GM23338 (cell line): ENCODE measurements around the gene IER5. TPM values are rescaled to one million over a fixed set of nuclear protein-coding genes. Genes with fewer than 3 reads are reported as not detected.

Experiments
- ATAC-seq: fragments of 200-7000 bp; cut with Tn5 transposase; 3 replicates; pipeline ENCODE4 v1.9.1; 2020
- DNase-seq: peaks from one replicate; pipeline ENCODE4 v3.0.0-alpha.2; 2015; ENCODE audit warnings: low spot score
- H2AFZ ChIP-seq: fragments of 200-600 bp; sonication (generic); 2 replicates; pipeline ENCODE4 v1.8.0; 2016; ENCODE audit warnings: antibody characterized with exemption, mild to moderate bottlenecking, moderate library complexity
- H3F3A ChIP-seq: fragments of 200-600 bp; sonication (generic); replicated peaks from 2 replicates; pipeline ENCODE4 v1.8.0; 2017; ENCODE audit warnings: antibody characterized with exemption, mixed run types, low read depth
- H3K27ac ChIP-seq: fragments of 200-600 bp; sonication (generic); 2 replicates; pipeline ENCODE4 v1.6.1; 2016; ENCODE audit warnings: low read depth
- H3K27me3 ChIP-seq: fragments of 200-600 bp; sonication (generic); 2 replicates; pipeline ENCODE4 v1.8.0; 2016; ENCODE audit warnings: mild to moderate bottlenecking, mixed run types, moderate library complexity; ENCODE audit not compliant: insufficient read depth
- H3K36me3 ChIP-seq: fragments of 200-600 bp; sonication (generic); 2 replicates; pipeline ENCODE4 v1.8.0; 2016; ENCODE audit warnings: mild to moderate bottlenecking; ENCODE audit not compliant: insufficient read depth
- H3K4me1 ChIP-seq: fragments of 200-600 bp; sonication (generic); 2 replicates; pipeline ENCODE4 v1.8.0; 2016; ENCODE audit warnings: mild to moderate bottlenecking, moderate library complexity; ENCODE audit not compliant: insufficient read depth
- H3K4me2 ChIP-seq: fragments of 200-600 bp; sonication (generic); 2 replicates; pipeline ENCODE4 v1.7.1; 2017; ENCODE audit warnings: mixed run types
- H3K4me3 ChIP-seq: fragments of 200-600 bp; sonication (generic); 2 replicates; pipeline ENCODE4 v1.6.1; 2016; ENCODE audit warnings: mixed run types
- H3K79me2 ChIP-seq: fragments of 200-600 bp; sonication (generic); replicated peaks from 2 replicates; pipeline ENCODE4 v1.8.0; 2017; ENCODE audit warnings: mild to moderate bottlenecking; ENCODE audit not compliant: insufficient read depth
- H3K9me2 ChIP-seq: fragments of 200-600 bp; sonication (generic); 2 replicates; pipeline ENCODE4 v1.8.0; 2017; ENCODE audit not compliant: insufficient read depth
- H4K20me1 ChIP-seq: fragments of 200-600 bp; sonication (generic); replicated peaks from 2 replicates; pipeline ENCODE4 v1.8.0; 2017; ENCODE audit warnings: mild to moderate bottlenecking; ENCODE audit not compliant: insufficient read depth
- H3K27ac Mint-ChIP-seq: 2 replicates; pipeline ENCODE4 v1.8.0; 2020; ENCODE audit warnings: inconsistent platforms, mild to moderate bottlenecking, moderate library complexity, mixed read lengths
- H3K27me3 Mint-ChIP-seq: 3 replicates; pipeline ENCODE4 v1.8.0; 2022; ENCODE audit warnings: low read depth, mild to moderate bottlenecking, moderate library complexity, mixed read lengths, inconsistent platforms; ENCODE audit not compliant: insufficient read depth, poor library complexity
- H3K36me3 Mint-ChIP-seq: 3 replicates; pipeline ENCODE4 v1.8.0; 2021; ENCODE audit warnings: low read depth, mild to moderate bottlenecking, inconsistent platforms, moderate library complexity, mixed read lengths
- H3K4me1 Mint-ChIP-seq: 3 replicates; pipeline ENCODE4 v1.8.0; 2020; ENCODE audit warnings: mild to moderate bottlenecking, inconsistent platforms, mixed read lengths
- H3K4me3 Mint-ChIP-seq: 3 replicates; pipeline ENCODE4 v1.8.0; 2021; ENCODE audit warnings: moderate library complexity, mild to moderate bottlenecking, inconsistent platforms, mixed read lengths
- H3K9me3 Mint-ChIP-seq: 3 replicates; pipeline ENCODE4 v1.8.0; 2020; ENCODE audit warnings: moderate library complexity, mild to moderate bottlenecking, inconsistent platforms, mixed read lengths
- CREB1 ChIP-seq: fragments of 250-450 bp; sonication (Bioruptor Pico); IDR thresholded peaks from 2 replicates; pipeline ENCODE4 v1.5.0; 2020; ENCODE audit warnings: low read depth, mild to moderate bottlenecking, moderate library complexity
- EZH2 ChIP-seq: fragments of 200-600 bp; sonication (generic); IDR thresholded peaks from one replicate; pipeline ENCODE4 v1.8.0; 2017; ENCODE audit warnings: antibody characterized with exemption, mild to moderate bottlenecking, low read depth; ENCODE audit not compliant: unreplicated experiment
- NANOG ChIP-seq: IDR thresholded peaks from 2 replicates; pipeline ENCODE4 v1.6.1; 2016; ENCODE audit warnings: antibody characterized with exemption, borderline replicate concordance
- POLR2AphosphoS5 ChIP-seq: IDR thresholded peaks from 2 replicates; pipeline ENCODE4 v1.6.1; 2016; ENCODE audit warnings: antibody characterized with exemption, low read depth
- ZNF114 ChIP-seq: fragments of 250-450 bp; sonication (Bioruptor Pico); IDR thresholded peaks from 2 replicates; pipeline ENCODE4 v1.5.0; 2020; ENCODE audit warnings: mild to moderate bottlenecking, moderate library complexity
- ZNF331 ChIP-seq: fragments of 250-450 bp; sonication (Bioruptor Pico); IDR thresholded peaks from 2 replicates; pipeline ENCODE4 v1.5.0; 2020; ENCODE audit warnings: low read depth, mild to moderate bottlenecking, moderate library complexity
- polyA plus RNA-seq: library from polyadenylated mRNA; unstranded; fragments of >200 nt; fragmentation: Nextera tagmentation; extraction: Ambion mirVana; gene quantifications from 2 replicates; pipeline ENCODE4 v1.2.1, GENCODE V29; 2016
- total RNA-seq: library from RNA; depleted of rRNA; stranded (reverse); fragments of >200 nt; shearing (Covaris generic); gene quantifications from 2 replicates; pipeline ENCODE4 v1.2.3, GENCODE V29; 2014
- TF ChIP-seq, protein P1 (sequence below), 2 experiments: fragments of 200-600 bp in 1 of 2; sonication (generic) in 1 of 2; conservative IDR thresholded peaks; 2 replicates each; pipeline versions ENCODE4 v1.5.1 to v1.6.1; 2016 to 2017; ENCODE audit warnings: antibody characterized with exemption in 2 of 2, low read depth in 2 of 2, mild to moderate bottlenecking in 2 of 2, moderate library complexity in 1 of 2
- TF ChIP-seq, protein P2 (sequence below): IDR thresholded peaks from one replicate; pipeline ENCODE4 v1.6.1; 2018; ENCODE audit warnings: antibody characterized with exemption; ENCODE audit not compliant: unreplicated experiment
- TF ChIP-seq, protein P3 (sequence below): IDR thresholded peaks from 2 replicates; pipeline ENCODE4 v1.6.1; 2016; ENCODE audit warnings: antibody characterized with exemption

IER5 gene
- total and polyA plus RNA-seq, 2 experiments from 2014 or later, result 3.8 to 9.5 TPM

DNA sequence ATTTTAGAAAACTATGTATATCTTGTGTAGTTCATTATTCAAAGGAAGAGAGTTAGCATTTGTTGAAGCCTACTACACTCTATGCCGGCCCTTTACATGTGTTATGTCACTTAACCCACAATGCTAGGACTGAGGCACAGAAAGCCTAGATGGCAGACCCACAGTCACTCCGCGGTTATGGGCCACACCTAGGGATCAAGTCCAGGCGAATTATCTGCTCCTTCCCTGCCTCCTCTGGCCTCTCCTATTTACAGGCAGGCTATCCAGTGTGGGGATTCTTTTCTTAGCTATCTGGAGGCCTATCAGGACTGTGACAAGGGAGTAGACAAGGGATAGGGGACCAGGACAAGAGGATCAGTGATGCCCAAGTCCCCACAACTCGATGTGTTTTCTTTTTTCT lies 33.0 kb downstream of the IER5 start (continued):
- TF ChIP-seq, protein P1, sequence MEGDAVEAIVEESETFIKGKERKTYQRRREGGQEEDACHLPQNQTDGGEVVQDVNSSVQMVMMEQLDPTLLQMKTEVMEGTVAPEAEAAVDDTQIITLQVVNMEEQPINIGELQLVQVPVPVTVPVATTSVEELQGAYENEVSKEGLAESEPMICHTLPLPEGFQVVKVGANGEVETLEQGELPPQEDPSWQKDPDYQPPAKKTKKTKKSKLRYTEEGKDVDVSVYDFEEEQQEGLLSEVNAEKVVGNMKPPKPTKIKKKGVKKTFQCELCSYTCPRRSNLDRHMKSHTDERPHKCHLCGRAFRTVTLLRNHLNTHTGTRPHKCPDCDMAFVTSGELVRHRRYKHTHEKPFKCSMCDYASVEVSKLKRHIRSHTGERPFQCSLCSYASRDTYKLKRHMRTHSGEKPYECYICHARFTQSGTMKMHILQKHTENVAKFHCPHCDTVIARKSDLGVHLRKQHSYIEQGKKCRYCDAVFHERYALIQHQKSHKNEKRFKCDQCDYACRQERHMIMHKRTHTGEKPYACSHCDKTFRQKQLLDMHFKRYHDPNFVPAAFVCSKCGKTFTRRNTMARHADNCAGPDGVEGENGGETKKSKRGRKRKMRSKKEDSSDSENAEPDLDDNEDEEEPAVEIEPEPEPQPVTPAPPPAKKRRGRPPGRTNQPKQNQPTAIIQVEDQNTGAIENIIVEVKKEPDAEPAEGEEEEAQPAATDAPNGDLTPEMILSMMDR (conservative IDR thresholded peaks at IDR 0.05; ENCODE audit: low read depth in 2 of 2), result no peak
- TF ChIP-seq NANOG, result no peak
- TF ChIP-seq POLR2AphosphoS5, result no peak
- TF ChIP-seq CREB1, result no peak
- TF ChIP-seq, protein P2, sequence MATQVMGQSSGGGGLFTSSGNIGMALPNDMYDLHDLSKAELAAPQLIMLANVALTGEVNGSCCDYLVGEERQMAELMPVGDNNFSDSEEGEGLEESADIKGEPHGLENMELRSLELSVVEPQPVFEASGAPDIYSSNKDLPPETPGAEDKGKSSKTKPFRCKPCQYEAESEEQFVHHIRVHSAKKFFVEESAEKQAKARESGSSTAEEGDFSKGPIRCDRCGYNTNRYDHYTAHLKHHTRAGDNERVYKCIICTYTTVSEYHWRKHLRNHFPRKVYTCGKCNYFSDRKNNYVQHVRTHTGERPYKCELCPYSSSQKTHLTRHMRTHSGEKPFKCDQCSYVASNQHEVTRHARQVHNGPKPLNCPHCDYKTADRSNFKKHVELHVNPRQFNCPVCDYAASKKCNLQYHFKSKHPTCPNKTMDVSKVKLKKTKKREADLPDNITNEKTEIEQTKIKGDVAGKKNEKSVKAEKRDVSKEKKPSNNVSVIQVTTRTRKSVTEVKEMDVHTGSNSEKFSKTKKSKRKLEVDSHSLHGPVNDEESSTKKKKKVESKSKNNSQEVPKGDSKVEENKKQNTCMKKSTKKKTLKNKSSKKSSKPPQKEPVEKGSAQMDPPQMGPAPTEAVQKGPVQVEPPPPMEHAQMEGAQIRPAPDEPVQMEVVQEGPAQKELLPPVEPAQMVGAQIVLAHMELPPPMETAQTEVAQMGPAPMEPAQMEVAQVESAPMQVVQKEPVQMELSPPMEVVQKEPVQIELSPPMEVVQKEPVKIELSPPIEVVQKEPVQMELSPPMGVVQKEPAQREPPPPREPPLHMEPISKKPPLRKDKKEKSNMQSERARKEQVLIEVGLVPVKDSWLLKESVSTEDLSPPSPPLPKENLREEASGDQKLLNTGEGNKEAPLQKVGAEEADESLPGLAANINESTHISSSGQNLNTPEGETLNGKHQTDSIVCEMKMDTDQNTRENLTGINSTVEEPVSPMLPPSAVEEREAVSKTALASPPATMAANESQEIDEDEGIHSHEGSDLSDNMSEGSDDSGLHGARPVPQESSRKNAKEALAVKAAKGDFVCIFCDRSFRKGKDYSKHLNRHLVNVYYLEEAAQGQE, result no peak
- TF ChIP-seq ZNF114 (CRISPR knock-in tag), result no peak
- no peak for TF ChIP-seq ZNF331 (CRISPR knock-in tag)

DNA sequence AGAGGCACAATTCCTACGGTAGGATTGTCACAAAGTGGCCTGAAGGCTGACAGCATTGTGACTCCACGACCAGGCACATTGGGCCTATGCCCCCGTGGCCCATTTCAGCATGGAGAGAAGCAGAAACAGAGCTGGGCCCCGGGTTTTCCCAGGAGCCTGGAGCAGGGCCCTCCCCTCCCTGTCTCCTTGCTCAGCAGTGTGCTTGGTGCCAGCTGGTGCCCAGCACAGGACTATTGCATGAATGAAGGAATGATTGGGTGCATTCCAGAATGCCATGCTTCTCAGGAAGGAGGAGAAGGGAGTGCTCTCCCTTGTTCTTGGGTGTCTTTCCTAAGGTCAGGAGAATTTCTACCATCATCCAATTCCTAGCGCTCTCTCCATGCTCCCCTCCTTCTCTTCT lies 33.7 kb downstream of the IER5 start:
- Histone ChIP-seq H3K79me2 (no peaks in the 10 kb centered on the region), H4K20me1 (no peaks in the 10 kb centered on the region), H3K36me3 (no peaks in the 10 kb centered on the region), H3K4me3 (no peak overlapping the region), H2AFZ (no peak overlapping the region), H3K9me2 (no peaks in the 10 kb centered on the region), H3F3A (no peaks in the 10 kb centered on the region), H3K27ac (no peak overlapping the region), H3K4me1 (peaks cover 6% of the 10 kb centered on the region; the same call in 1 of the 2 replicates), H3K27me3 (no peaks in the 10 kb centered on the region), H3K4me2 (no peak overlapping the region)
- TF ChIP-seq EZH2, result no peak
- TF ChIP-seq, protein P3, sequence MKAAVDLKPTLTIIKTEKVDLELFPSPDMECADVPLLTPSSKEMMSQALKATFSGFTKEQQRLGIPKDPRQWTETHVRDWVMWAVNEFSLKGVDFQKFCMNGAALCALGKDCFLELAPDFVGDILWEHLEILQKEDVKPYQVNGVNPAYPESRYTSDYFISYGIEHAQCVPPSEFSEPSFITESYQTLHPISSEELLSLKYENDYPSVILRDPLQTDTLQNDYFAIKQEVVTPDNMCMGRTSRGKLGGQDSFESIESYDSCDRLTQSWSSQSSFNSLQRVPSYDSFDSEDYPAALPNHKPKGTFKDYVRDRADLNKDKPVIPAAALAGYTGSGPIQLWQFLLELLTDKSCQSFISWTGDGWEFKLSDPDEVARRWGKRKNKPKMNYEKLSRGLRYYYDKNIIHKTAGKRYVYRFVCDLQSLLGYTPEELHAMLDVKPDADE, result no peak
- TF ChIP-seq, protein P2, result no peak
- DNase-seq (no peak), ATAC-seq (no peak)
- no peaks in the 10 kb centered on the region; the same call in 2 of the 3 replicates for H3K9me3 Mint-ChIP-seq
- H3K4me1 Mint-ChIP-seq, result peaks cover 21% of the 10 kb centered on the region
- H3K4me3 Mint-ChIP-seq, result no peak overlapping the region
- no peak overlapping the region for H3K27ac Mint-ChIP-seq
- H3K36me3 Mint-ChIP-seq, result no peaks in the 10 kb centered on the region
- H3K27me3 Mint-ChIP-seq, result peaks cover 9% of the 10 kb centered on the region
